Transverse colon (tissue), 4 donors: ENCODE data around the gene GLYR1.

Source experiments
- CTCF ChIP-seq, 5 experiments: fragments of 200-600 bp in 3 of 5; fragments of 450-650 bp in 2 of 5; sonication (generic) in 3 of 5; IDR thresholded peaks; 1 replicate in 2 of 5; 2 replicates in 3 of 5; pipeline ENCODE4 v1.5.1; 2016 to 2017; ENCODE audit warnings: antibody characterized with exemption in 5 of 5, inconsistent platforms in 3 of 5, mild to moderate bottlenecking in 2 of 5, moderate library complexity in 1 of 5
- POLR2A ChIP-seq: fragments of 450-650 bp; IDR thresholded peaks from one replicate; pipeline ENCODE4 v1.6.1; 2016; ENCODE audit warnings: antibody characterized with exemption, mild to moderate bottlenecking, moderate library complexity
- POLR2AphosphoS5 ChIP-seq, 3 donors: sonication (generic); formaldehyde crosslinking; IDR thresholded peaks; one replicate each; pipeline ENCODE4 v1.6.1; 2016; ENCODE audit warnings: antibody characterized with exemption in 3 of 3

GRCh38 chr16:4790261-4790660, 56.8 kb downstream of the GLYR1 start:
- no peak for TF ChIP-seq POLR2A
- no peak for TF ChIP-seq POLR2AphosphoS5 (IDR thresholded peaks at IDR 0.05)
- TF ChIP-seq CTCF (IDR thresholded peaks at IDR 0.05): no peak
